Bronchial epithelial cell (primary cell): ENCODE measurements around the gene GRAMD1C. TPM values are rescaled to one million over a fixed set of nuclear protein-coding genes. Genes with fewer than 3 reads are reported as not detected.

Experiments
- DNase-seq: peaks from one replicate; pipeline ENCODE4 v3.0.0-alpha.2; 2010; ENCODE audit warnings: low read depth
- FAIRE-seq: peaks from 2 replicates; lab custom pipeline; 2011; peaks lifted over from hg19 to GRCh38; lab: Jason Lieb, UNC
- H3K27me3 ChIP-seq: 2 replicates; pipeline ENCODE4 v1.5.1; 2011; ENCODE audit warnings: low read length; ENCODE audit not compliant: control insufficient read depth, insufficient read depth
- H3K36me3 ChIP-seq: 2 replicates; pipeline ENCODE4 v1.5.1; 2011; ENCODE audit warnings: low read length; ENCODE audit not compliant: control insufficient read depth, insufficient read depth
- H3K4me3 ChIP-seq: 2 replicates; pipeline ENCODE4 v1.5.1; 2011; ENCODE audit warnings: mild to moderate bottlenecking, low read depth, low read length, control low read depth
- CTCF ChIP-seq: IDR thresholded peaks from 2 replicates; pipeline ENCODE4 v1.5.1; 2011; ENCODE audit warnings: mild to moderate bottlenecking, moderate library complexity, low read length, control low read depth, inconsistent platforms; ENCODE audit not compliant: insufficient read depth, severe bottlenecking
- total RNA-seq: library from RNA; depleted of rRNA; stranded (reverse); fragments of >200 nt; gene quantifications from 2 replicates; pipeline ENCODE4 v1.2.1, GENCODE V29; 2014

The GRAMD1C gene
- total RNA-seq, 1 donor from 2014 or later, result 1.1 TPM

GRCh38 chr3:113979916-113980315 lies 141.3 kb downstream of the GRAMD1C start:
- no peak for FAIRE-seq
- no peak for TF ChIP-seq CTCF
- DNase-seq, result no peak
- Histone ChIP-seq H3K4me3 (no peak overlapping the region), H3K27me3 (no peaks in the 10 kb centered on the region), H3K36me3 (no peaks in the 10 kb centered on the region)

GRCh38 chr3:113981803-113982202 lies 143.2 kb downstream of the GRAMD1C start:
- no peak for FAIRE-seq

GRCh38 chr3:113983544-113983943 lies 145.0 kb downstream of the GRAMD1C start:
- no peak for FAIRE-seq
- no peaks in the 10 kb centered on the region for H3K36me3 ChIP-seq
- no peak for TF ChIP-seq CTCF
- H3K27me3 ChIP-seq, result no peaks in the 10 kb centered on the region
- H3K4me3 ChIP-seq, result no peak overlapping the region
- DNase-seq, result no peak

More at GRCh38 chr3:113981803-113982202, 143.2 kb downstream of the GRAMD1C start:
- no peaks in the 10 kb centered on the region for H3K27me3 ChIP-seq
- no peaks in the 10 kb centered on the region for H3K36me3 ChIP-seq
- no peak overlapping the region for H3K4me3 ChIP-seq
- no peak for DNase-seq
- no peak for TF ChIP-seq CTCF

GRCh38 chr3:113985541-113985940 lies 147.0 kb downstream of the GRAMD1C start:
- no peaks in the 10 kb centered on the region for H3K36me3 ChIP-seq
- no peak overlapping the region for H3K4me3 ChIP-seq
- no peaks in the 10 kb centered on the region for H3K27me3 ChIP-seq
- no peak for DNase-seq
- FAIRE-seq, result no peak
- TF ChIP-seq CTCF, result no peak

Other genes starting within 250 kb of the GRAMD1C start
- gene USF3, start 142.1 kb upstream of the GRAMD1C start, total RNA-seq, result 4.2 and 5.1 TPM in 2 replicates
- 133 and 292 TPM in 2 replicates for gene NAA50, start 92.5 kb upstream of the GRAMD1C start, total RNA-seq
- 55.5 and 69.1 TPM in 2 replicates for gene ATP6V1A, start 91.8 kb upstream of the GRAMD1C start, total RNA-seq
- gene ZDHHC23, start 109.2 kb downstream of the GRAMD1C start, total RNA-seq, result 1.3 TPM in 2 replicates
- gene CCDC191, start 217.7 kb downstream of the GRAMD1C start, total RNA-seq, result 1.6 and 1.9 TPM in 2 replicates
- 18.9 and 20.5 TPM in 2 replicates for gene QTRT2, start 217.9 kb downstream of the GRAMD1C start, total RNA-seq